Psoas muscle (tissue), 8 donors: ENCODE measurements around the gene AHNAK. TPM values are rescaled to one million over a fixed set of nuclear protein-coding genes. Genes with fewer than 3 reads are reported as not detected.

Experiments used
- ATAC-seq, 4 donors: fragments of 200-7000 bp; cut with Tn5 transposase; one replicate each; pipeline ENCODE4 v1.9.1; 2020; ENCODE audit warnings: moderate library complexity in 3 of 4, mild to moderate bottlenecking in 2 of 4
- DNase-seq, 2 donors: peaks; one replicate each; pipeline ENCODE4 v3.0.0-alpha.2; 2020
- H3K27ac ChIP-seq: fragments of 200-600 bp; one replicate; pipeline ENCODE4 v1.8.0; 2022
- H3K27me3 ChIP-seq, 3 donors: fragments of 200-600 bp in 1 of 3; one replicate each; pipeline versions ENCODE4 v1.6.1 to v1.8.0; 2013 to 2022; ENCODE audit warnings: low read length in 2 of 3, mild to moderate bottlenecking in 2 of 3, moderate library complexity in 1 of 3; ENCODE audit not compliant: insufficient read depth in 3 of 3
- H3K36me3 ChIP-seq, 2 donors: fragments of 200-600 bp in 1 of 2; one replicate each; pipeline versions ENCODE4 v1.6.1 to v1.8.0; 2013 to 2022; ENCODE audit warnings: low read depth in 1 of 2, mild to moderate bottlenecking in 1 of 2, moderate library complexity in 1 of 2; ENCODE audit not compliant: insufficient read depth in 1 of 2
- H3K4me1 ChIP-seq: fragments of 200-600 bp; one replicate; pipeline ENCODE4 v1.8.0; 2022
- H3K4me3 ChIP-seq: fragments of 200-600 bp; one replicate; pipeline ENCODE4 v1.8.0; 2022; ENCODE audit warnings: mild to moderate bottlenecking
- H3K9me3 ChIP-seq: fragments of 200-600 bp; one replicate; pipeline ENCODE4 v1.8.0; 2022
- CTCF ChIP-seq: fragments of 200-600 bp; IDR thresholded peaks from one replicate; pipeline ENCODE4 v1.8.0; 2022; ENCODE audit warnings: antibody characterized with exemption
- WGBS, 3 donors: extraction: QIAGEN DNeasy Blood & Tissue Kit; methylation state at CpG; one replicate each; pipeline versions ENCODE4 v1.1.6 to v1.1.7; 2013; 5-methylcytosine and 5-hydroxymethylcytosine counted together
- intact Hi-C, 2 donors: fragments of 100-400 bp; cut with DNase I; formaldehyde crosslinking; loops; one replicate each; pipeline versions ENCODE4 v1.11.0 to v1.14.2; 2022
- polyA plus RNA-seq, 3 donors: library from polyadenylated mRNA; stranded (reverse); fragments of 200-250 nt; gene quantifications; one replicate each; pipeline ENCODE4 v1.2.3, GENCODE V29; 2013
- total RNA-seq, 4 donors: library from RNA; stranded (reverse); fragmentation: NEBNext Ultra II Directional in 2 of 4; extraction: Animal tissue kit (Norgen Biotek cat#: 25700) in 2 of 4; gene quantifications; one replicate each; pipeline versions ENCODE4 v1.2.1 to v1.2.4, GENCODE V29; 2021 to 2023
- donor health status: healthy with polysubstance abuse.
- donor health status: DM: no; HTN: no; CAD: no; lungs with moderate emphysema.
- donor health status: Bipolar disorder and iron deficiency.
- donor health status: healthy.
- donor health status: DM: yes; HTN: yes; CAD: no.
- donor health status: DM: no; HTN: no; CAD: no.
- donor health status: DM: no; HTN: no; CAD: no.
- donor health status: DM: yes; HTN: yes; CAD: no.

Gene AHNAK
- total and polyA plus RNA-seq, 7 donors: 93.5 to 679 (median 376) TPM

GRCh38 chr11:62492586-62492985, 54.0 kb downstream of the AHNAK start:
- no peak for TF ChIP-seq CTCF
- no peak for DNase-seq
- ATAC-seq: no peak
- Histone ChIP-seq H3K4me1 (peaks cover 8% of the 10 kb centered on the region), H3K9me3 (no peaks in the 10 kb centered on the region), H3K36me3 (no peaks in the 10 kb centered on the region), H3K27ac (no peak overlapping the region), H3K4me3 (no peak overlapping the region), H3K27me3 (no peaks in the 10 kb centered on the region)
- WGBS, 3 donors: 93 to 98% (median 96%) methylated on average over 4 of the region's 4 CpGs
- intact Hi-C loops: no loop called here

GRCh38 chr11:62491571-62492329, 54.9 kb downstream of the AHNAK start:
- 90 to 92% (median 92%) methylated on average over 9 of the region's 9 CpGs for WGBS, 3 donors
- DNase-seq (no peak), ATAC-seq (no peak)
- peaks cover 1% of the 10 kb centered on the region for H3K4me1 ChIP-seq
- no peak overlapping the region for H3K4me3 ChIP-seq
- H3K27me3 ChIP-seq: no peaks in the 10 kb centered on the region
- H3K36me3 ChIP-seq: no peaks in the 10 kb centered on the region
- no peak for TF ChIP-seq CTCF
- intact Hi-C loops: no loop called here
- no peaks in the 10 kb centered on the region for H3K9me3 ChIP-seq
- no peak overlapping the region for H3K27ac ChIP-seq

- no peaks in the 10 kb centered on the region for H3K4me1 ChIP-seq
- H3K9me3 ChIP-seq: no peaks in the 10 kb centered on the region
- TF ChIP-seq CTCF: no peak
- H3K4me3 ChIP-seq: no peak overlapping the region
- 93 to 94% (median 94%) methylated on average over 4 of the region's 4 CpGs for WGBS, 3 donors
- intact Hi-C loops: no loop called here
- H3K36me3 ChIP-seq: no peaks in the 10 kb centered on the region
- DNase-seq (no peak), ATAC-seq (no peak)
- no peak overlapping the region for H3K27ac ChIP-seq
- H3K27me3 ChIP-seq: no peaks in the 10 kb centered on the region
These were observed 57.4 kb downstream of the AHNAK start for GRCh38 chr11:62489204-62489603.

- no peak for TF ChIP-seq CTCF
- intact Hi-C loops: no loop called here
- WGBS, 3 donors: 55 to 62% (median 58%) methylated on average over 19 of the region's 19 CpGs
- no peaks in the 10 kb centered on the region for H3K36me3 ChIP-seq
- no peaks in the 10 kb centered on the region for H3K27me3 ChIP-seq
- no peak for ATAC-seq
- no peak for DNase-seq
- no peak overlapping the region for H3K27ac ChIP-seq
- H3K9me3 ChIP-seq: no peaks in the 10 kb centered on the region
- no peaks in the 10 kb centered on the region for H3K4me1 ChIP-seq
- H3K4me3 ChIP-seq: no peak overlapping the region
These were observed 58.7 kb downstream of the AHNAK start for GRCh38 chr11:62487738-62488551.
